Erythroblast (primary cell): Measurements from ENCODE around the gene ANAPC2.

Source experiments
- GATA1 ChIP-seq: IDR thresholded peaks from 2 replicates; pipeline ENCODE4 v1.6.1; 2011; ENCODE audit warnings: low read depth, mild to moderate bottlenecking, control low read depth, low read length, moderate library complexity
- POLR2A ChIP-seq: IDR thresholded peaks from 2 replicates; pipeline ENCODE4 v1.6.1; 2011; ENCODE audit warnings: mild to moderate bottlenecking, low read length

- TF ChIP-seq POLR2A, result no peak
- TF ChIP-seq GATA1, result no peak
These were observed 2.9 kb upstream of the ANAPC2 start for GRCh38 chr9:137191245-137191644.
